Gastroesophageal sphincter (tissue), 4 donors: ENCODE data around the gene CEMIP. TPM values are rescaled to one million over a fixed set of nuclear protein-coding genes. Genes with fewer than 3 reads are reported as not detected.

ENCODE experiments used
- ATAC-seq: fragments of 150-250 bp; one replicate; pipeline ENCODE4 v1.9.1; 2016; ENCODE audit warnings: mild to moderate bottlenecking, moderate library complexity
- H3K27ac ChIP-seq, 4 donors: fragments of 200-600 bp; sonication (generic) in 3 of 4; 1 replicate in 3 of 4; 2 replicates in 1 of 4; pipeline ENCODE4 v1.5.1; 2016 to 2019
- H3K27me3 ChIP-seq: fragments of 200-600 bp; sonication (generic); one replicate; pipeline ENCODE4 v1.5.1; 2019
- H3K36me3 ChIP-seq, 2 donors: fragments of 200-600 bp; sonication (generic); one replicate each; pipeline ENCODE4 v1.5.1; 2019; ENCODE audit warnings: control low read depth in 1 of 2
- H3K4me1 ChIP-seq, 3 donors: fragments of 200-600 bp; sonication (generic); 1 replicate in 2 of 3; 2 replicates in 1 of 3; pipeline ENCODE4 v1.5.1; 2016 to 2019; ENCODE audit warnings: control low read depth in 2 of 3
- H3K4me3 ChIP-seq, 2 donors: fragments of 200-600 bp; sonication (generic); one replicate each; pipeline ENCODE4 v1.5.1; 2019; ENCODE audit warnings: mild to moderate bottlenecking in 1 of 2, moderate library complexity in 1 of 2
- H3K9me3 ChIP-seq, 3 donors: fragments of 200-600 bp; sonication (generic); one replicate each; pipeline ENCODE4 v1.5.1; 2017 to 2019; ENCODE audit warnings: control low read depth in 2 of 3
- CTCF ChIP-seq, 4 experiments: fragments of 200-600 bp in 2 of 4; fragments of 450-650 bp in 2 of 4; sonication (generic) in 1 of 4; IDR thresholded peaks; one replicate each; pipeline ENCODE4 v1.5.1; 2017 to 2019; ENCODE audit warnings: antibody characterized with exemption in 4 of 4, mild to moderate bottlenecking in 2 of 4, moderate library complexity in 2 of 4
- EP300 ChIP-seq: sonication (generic); formaldehyde crosslinking; IDR thresholded peaks from one replicate; pipeline ENCODE4 v1.6.1; 2017; ENCODE audit warnings: antibody characterized with exemption, mild to moderate bottlenecking
- POLR2A ChIP-seq, 2 donors: fragments of 450-650 bp; IDR thresholded peaks; one replicate each; pipeline ENCODE4 v1.6.1; 2017; ENCODE audit warnings: antibody characterized with exemption in 2 of 2, mild to moderate bottlenecking in 2 of 2, moderate library complexity in 1 of 2
- POLR2AphosphoS5 ChIP-seq: sonication (generic); formaldehyde crosslinking; IDR thresholded peaks from one replicate; pipeline ENCODE4 v1.6.1; 2017; ENCODE audit warnings: antibody characterized with exemption
- WGBS, 2 donors: methylation state at CpG; one replicate each; pipeline ENCODE4 v1.1.5; 2018; ENCODE audit warnings: low coverage in 1 of 2; 5-methylcytosine and 5-hydroxymethylcytosine counted together
- total RNA-seq, 4 donors: library from RNA; depleted of rRNA; stranded (reverse); fragments of >200 nt; gene quantifications; one replicate each; pipeline ENCODE4 v1.1.0, GENCODE V29; 2016

The CEMIP gene
- total RNA-seq, 4 donors from 2014 or later = 0.35 to 0.54 TPM; not detected in 2

- TF ChIP-seq POLR2AphosphoS5 = no peak
- TF ChIP-seq EP300 = no peak
- 60 to 67% methylated on average over 7 to 10 of the region's 10 CpGs for WGBS, 2 donors
- H3K9me3 ChIP-seq = no peaks in the 10 kb centered on the region
- no peaks in the 10 kb centered on the region for H3K4me1 ChIP-seq
- no peak overlapping the region for H3K27ac ChIP-seq
- H3K4me3 ChIP-seq = no peak overlapping the region
- H3K36me3 ChIP-seq = no peaks in the 10 kb centered on the region
- no peaks in the 10 kb centered on the region for H3K27me3 ChIP-seq
- no peak for ATAC-seq
These were observed 25.9 kb downstream of the CEMIP start for GRCh38 chr15:80804970-80805495.

- Histone ChIP-seq H3K4me1 (peaks cover 0 to 20% (median 0%) of the 10 kb centered on the region in 3 donors), H3K9me3 (no peaks in the 10 kb centered on the region), H3K27me3 (no peaks in the 10 kb centered on the region), H3K36me3 (no peaks in the 10 kb centered on the region), H3K4me3 (no peak overlapping the region), H3K27ac (no peak overlapping the region)
- ATAC-seq = no peak
- 50 to 70% methylated on average over 2 to 4 of the region's 9 CpGs for WGBS, 2 donors
- TF ChIP-seq CTCF (IDR thresholded peaks at IDR 0.05) (no peak), POLR2AphosphoS5 (no peak), POLR2A (IDR thresholded peaks at IDR 0.05) (no peak), EP300 (no peak)
These were observed 32.7 kb downstream of the CEMIP start for GRCh38 chr15:80811781-80812315.

GRCh38 chr15:80815106-80815505 lies 35.9 kb downstream of the CEMIP start:
- TF ChIP-seq POLR2AphosphoS5 = no peak
- no peak for TF ChIP-seq EP300
- TF ChIP-seq CTCF (IDR thresholded peaks at IDR 0.05) = no peak
- no peak for TF ChIP-seq POLR2A (IDR thresholded peaks at IDR 0.05)
- 58 to 77% methylated on average over 3 to 4 of the region's 4 CpGs for WGBS, 2 donors
- peaks cover 0 to 34% (median 0%) of the 10 kb centered on the region in 3 donors for H3K4me1 ChIP-seq
- no peaks in the 10 kb centered on the region for H3K9me3 ChIP-seq
- H3K36me3 ChIP-seq = no peaks in the 10 kb centered on the region
- H3K4me3 ChIP-seq = no peak overlapping the region
- no peak for ATAC-seq
- no peaks in the 10 kb centered on the region for H3K27me3 ChIP-seq
- peak overlapping the region in 2 of 4 donors; percentile 27 to 48 for H3K27ac ChIP-seq

- TF ChIP-seq POLR2AphosphoS5 (no peak), EP300 (no peak), POLR2A (IDR thresholded peaks at IDR 0.05) (no peak), CTCF (IDR thresholded peaks at IDR 0.05) (no peak)
- no peaks in the 10 kb centered on the region for H3K36me3 ChIP-seq
- no peak overlapping the region for H3K4me3 ChIP-seq
- ATAC-seq = no peak
- H3K27ac ChIP-seq = peak overlapping the region in 2 of 4 donors; percentile 27 to 48
- 58 to 73% methylated on average over 2 to 3 of the region's 3 CpGs for WGBS, 2 donors
- no peaks in the 10 kb centered on the region for H3K27me3 ChIP-seq
- no peaks in the 10 kb centered on the region for H3K9me3 ChIP-seq
- peaks cover 0 to 38% (median 0%) of the 10 kb centered on the region in 3 donors for H3K4me1 ChIP-seq
These were observed 37.0 kb downstream of the CEMIP start for GRCh38 chr15:80816049-80816653.

- no peak for TF ChIP-seq EP300
- TF ChIP-seq POLR2A (IDR thresholded peaks at IDR 0.05) = no peak
- no peak for TF ChIP-seq CTCF (IDR thresholded peaks at IDR 0.05)
- no peak for TF ChIP-seq POLR2AphosphoS5
- peak overlapping the region in 2 of 4 donors; percentile 27 to 48 for H3K27ac ChIP-seq
- 8 to 44% methylated on average over 4 of the region's 4 CpGs for WGBS, 2 donors
- no peaks in the 10 kb centered on the region for H3K36me3 ChIP-seq
- H3K4me1 ChIP-seq = peaks cover 0 to 38% (median 0%) of the 10 kb centered on the region in 3 donors
- no peaks in the 10 kb centered on the region for H3K27me3 ChIP-seq
- no peaks in the 10 kb centered on the region for H3K9me3 ChIP-seq
- H3K4me3 ChIP-seq = no peak overlapping the region
- no peak for ATAC-seq
These were observed 37.8 kb downstream of the CEMIP start for GRCh38 chr15:80816936-80817335.
